Vagina (tissue), 2 donors: ENCODE measurements around the gene LZTFL1.

Experiments used
- POLR2A ChIP-seq, 2 donors: fragments of 450-650 bp; IDR thresholded peaks; one replicate each; pipeline ENCODE4 v1.6.1; 2017; ENCODE audit warnings: antibody characterized with exemption in 2 of 2, mild to moderate bottlenecking in 2 of 2, moderate library complexity in 2 of 2
- TF ChIP-seq, protein P1 (sequence below), 3 experiments: fragments of 450-650 bp in 2 of 3; fragments of 200-600 bp in 1 of 3; sonication (generic) in 1 of 3; IDR thresholded peaks; one replicate each; pipeline ENCODE4 v1.5.1; 2017 to 2019; ENCODE audit warnings: antibody characterized with exemption in 3 of 3, mild to moderate bottlenecking in 2 of 3, moderate library complexity in 2 of 3

DNA sequence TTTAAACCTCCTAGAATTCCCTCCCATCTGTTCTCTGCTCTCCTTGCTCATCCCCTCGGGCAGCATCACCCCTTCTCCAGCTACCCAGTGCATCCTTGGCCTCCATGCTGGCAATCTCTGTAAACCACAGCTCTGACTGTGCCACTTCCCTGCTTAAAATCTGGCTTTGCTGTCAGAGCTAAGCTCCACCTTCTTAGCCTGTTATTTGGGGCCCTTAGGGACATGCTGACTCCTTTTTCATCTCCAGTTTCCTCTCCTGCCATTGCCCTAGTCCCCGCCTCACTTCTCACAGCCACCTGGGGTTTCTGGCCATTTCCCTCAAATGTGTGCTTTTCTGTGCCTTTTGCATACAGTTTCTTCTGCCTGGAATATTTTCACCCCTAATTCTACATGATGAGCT, 51.3 kb downstream of the LZTFL1 start:
- TF ChIP-seq, protein P1, sequence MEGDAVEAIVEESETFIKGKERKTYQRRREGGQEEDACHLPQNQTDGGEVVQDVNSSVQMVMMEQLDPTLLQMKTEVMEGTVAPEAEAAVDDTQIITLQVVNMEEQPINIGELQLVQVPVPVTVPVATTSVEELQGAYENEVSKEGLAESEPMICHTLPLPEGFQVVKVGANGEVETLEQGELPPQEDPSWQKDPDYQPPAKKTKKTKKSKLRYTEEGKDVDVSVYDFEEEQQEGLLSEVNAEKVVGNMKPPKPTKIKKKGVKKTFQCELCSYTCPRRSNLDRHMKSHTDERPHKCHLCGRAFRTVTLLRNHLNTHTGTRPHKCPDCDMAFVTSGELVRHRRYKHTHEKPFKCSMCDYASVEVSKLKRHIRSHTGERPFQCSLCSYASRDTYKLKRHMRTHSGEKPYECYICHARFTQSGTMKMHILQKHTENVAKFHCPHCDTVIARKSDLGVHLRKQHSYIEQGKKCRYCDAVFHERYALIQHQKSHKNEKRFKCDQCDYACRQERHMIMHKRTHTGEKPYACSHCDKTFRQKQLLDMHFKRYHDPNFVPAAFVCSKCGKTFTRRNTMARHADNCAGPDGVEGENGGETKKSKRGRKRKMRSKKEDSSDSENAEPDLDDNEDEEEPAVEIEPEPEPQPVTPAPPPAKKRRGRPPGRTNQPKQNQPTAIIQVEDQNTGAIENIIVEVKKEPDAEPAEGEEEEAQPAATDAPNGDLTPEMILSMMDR (IDR thresholded peaks at IDR 0.05): no peak
- no peak for TF ChIP-seq POLR2A (IDR thresholded peaks at IDR 0.05)
